IPS-18c (cell line): ENCODE data around the gene C1orf185.
"Not testable (repeated sequence)": the region's sequence is repeated elsewhere in the genome, so short reads cannot be mapped to it uniquely, and the experiment has no call there.

Source experiments
- H3K4me3 ChIP-seq: 2 replicates; pipeline ENCODE4 v1.7.0; 2013; ENCODE audit warnings: low read depth, mild to moderate bottlenecking, low read length, moderate library complexity; ENCODE audit not compliant: insufficient read depth
- H3K9me3 ChIP-seq: one replicate; pipeline ENCODE4 v1.6.1; 2013; ENCODE audit warnings: mild to moderate bottlenecking, low read length, moderate library complexity; ENCODE audit not compliant: control insufficient read depth, insufficient read depth

Gene C1orf185

DNA sequence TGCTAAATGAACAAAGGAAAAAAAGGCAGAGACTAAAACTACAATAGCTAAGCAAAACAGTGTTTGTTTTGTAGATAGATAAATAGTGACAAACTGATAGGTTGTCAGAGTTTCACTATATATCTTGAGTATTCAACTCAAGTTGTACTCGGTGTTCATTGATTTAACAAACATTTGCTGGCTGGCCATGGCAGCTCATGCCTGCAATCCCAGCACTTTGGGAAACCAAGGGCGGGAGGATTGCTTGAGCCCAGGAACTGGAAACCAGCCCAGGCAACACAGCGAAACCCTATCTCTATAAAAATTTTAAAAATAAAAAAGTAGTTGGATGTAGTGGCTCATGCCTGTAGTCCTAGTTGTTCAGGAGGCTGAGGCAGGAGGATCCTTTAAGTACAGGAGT is 17.3 kb downstream of the C1orf185 start:
- H3K4me3 ChIP-seq: no peak overlapping the region
- H3K9me3 ChIP-seq: no peaks in the 10 kb centered on the region

DNA sequence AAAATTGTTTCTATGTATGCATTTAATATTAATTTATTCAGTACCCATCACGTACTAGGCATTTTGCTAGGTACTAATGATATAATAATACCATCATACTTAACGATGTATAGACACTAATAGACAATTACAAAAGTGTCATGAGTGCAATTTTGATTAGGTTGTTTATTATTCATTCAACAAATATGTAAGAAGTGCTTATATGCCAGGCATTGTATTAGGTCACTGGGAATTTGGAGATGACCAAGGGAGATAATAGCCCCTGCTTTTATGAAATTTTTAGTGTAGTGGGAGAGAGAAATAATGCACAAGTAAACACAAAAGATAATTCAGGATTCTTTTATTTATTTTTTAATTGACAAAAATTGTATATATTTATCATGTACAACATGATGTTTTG is 18.6 kb downstream of the C1orf185 start:
- H3K9me3 ChIP-seq: no peaks in the 10 kb centered on the region
- no peak overlapping the region for H3K4me3 ChIP-seq

DNA sequence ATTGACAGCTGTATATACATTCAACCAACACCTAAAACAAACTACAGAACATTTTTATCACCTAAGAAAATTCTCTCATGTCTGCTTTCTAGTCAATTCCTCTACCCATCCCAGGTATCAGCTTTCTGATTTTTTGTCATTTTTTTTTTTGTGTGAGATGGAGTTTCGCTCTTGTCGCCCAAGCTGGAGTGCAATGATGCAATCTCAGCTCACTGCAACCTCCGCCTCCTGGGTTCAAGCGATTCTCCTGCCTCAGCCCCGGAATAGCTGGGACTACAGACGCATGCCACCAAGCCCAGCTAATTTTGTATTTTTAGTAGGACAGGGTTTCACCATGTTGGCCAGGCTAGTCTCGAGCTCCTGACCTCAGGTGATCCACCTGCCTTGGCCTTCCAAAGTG is 25.1 kb downstream of the C1orf185 start:
- H3K4me3 ChIP-seq, H3K9me3 ChIP-seq: not testable (repeated sequence)

DNA sequence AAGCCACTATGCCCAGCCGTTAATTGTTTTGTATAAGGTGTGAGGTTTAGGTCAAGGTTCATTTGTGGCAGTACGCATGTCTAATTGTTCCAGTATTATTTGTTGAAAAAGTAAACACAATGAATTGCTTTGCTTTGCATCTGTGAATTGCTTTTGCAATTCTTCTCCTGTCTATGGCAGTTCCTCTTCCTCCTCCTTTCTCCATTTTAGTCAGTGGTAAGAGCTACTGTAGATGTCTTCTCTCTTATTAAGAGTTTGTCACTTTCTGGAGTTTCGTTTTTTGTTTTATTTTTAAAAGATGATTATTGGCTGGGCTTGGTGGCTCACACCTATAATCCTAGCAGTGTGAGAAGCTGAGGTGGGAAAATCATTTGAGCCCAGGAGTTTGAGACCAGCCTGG is 29.2 kb downstream of the C1orf185 start:
- Histone ChIP-seq H3K9me3 (peaks cover 2% of the 10 kb centered on the region), H3K4me3 (no peak overlapping the region)

DNA sequence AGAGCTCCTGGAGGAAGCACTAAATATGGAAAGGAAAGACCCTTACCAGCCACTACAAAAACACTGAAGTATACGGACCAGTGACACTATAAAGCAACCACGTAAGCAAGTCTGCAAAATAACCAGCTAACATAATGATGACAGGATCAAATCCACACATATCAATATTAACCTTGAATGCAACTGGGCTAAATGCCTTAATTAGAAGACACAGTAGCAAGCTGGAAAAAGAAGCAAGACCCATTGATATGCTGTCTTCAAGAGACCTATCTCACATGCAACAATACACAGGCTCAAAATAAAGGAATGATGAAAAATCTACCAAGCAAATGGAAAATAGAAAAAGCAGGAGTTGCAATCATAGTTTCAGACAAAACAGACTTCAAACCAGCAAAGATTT is 31.0 kb downstream of the C1orf185 start:
- Histone ChIP-seq H3K4me3 (no peak overlapping the region), H3K9me3 (peaks cover 2% of the 10 kb centered on the region)

DNA sequence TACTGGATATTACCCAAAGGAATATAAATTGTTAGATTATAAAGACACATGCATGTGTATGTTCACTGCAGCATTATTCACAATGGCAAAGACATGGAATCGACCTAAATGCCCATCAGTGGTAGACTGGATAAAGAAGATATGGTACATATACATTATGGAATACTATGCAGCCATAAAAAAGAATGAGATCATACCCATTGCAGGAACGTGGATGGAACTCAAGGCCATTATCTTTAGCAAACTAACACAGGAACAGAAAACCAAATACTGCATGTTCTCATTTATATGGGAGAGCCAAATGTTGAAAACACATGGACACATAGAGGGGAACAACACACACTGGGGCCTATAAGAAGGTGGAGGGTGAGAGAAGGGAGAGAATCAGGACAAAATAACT is 35.7 kb downstream of the C1orf185 start:
- H3K9me3 ChIP-seq, H3K4me3 ChIP-seq: not testable (repeated sequence)

DNA sequence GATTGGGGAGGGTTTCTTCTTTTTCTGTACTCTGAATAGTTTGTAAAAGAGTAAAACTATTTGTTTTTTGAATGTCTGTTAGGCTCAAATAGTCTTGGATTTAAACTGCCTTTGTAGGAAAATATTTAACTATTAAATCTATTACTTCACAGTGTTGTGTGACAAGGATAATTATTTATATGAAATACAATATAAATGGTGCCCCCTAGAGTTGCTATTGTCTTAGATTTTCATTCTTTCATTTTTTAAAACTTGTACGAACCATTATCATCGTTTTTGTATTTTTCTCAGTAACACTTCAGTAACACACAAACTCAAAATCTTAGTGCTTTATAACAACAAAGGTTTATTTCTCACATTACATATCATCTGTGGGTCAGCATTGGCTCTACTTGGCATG is 37.4 kb downstream of the C1orf185 start:
- Histone ChIP-seq H3K4me3 (no peak overlapping the region), H3K9me3 (no peaks in the 10 kb centered on the region)

DNA sequence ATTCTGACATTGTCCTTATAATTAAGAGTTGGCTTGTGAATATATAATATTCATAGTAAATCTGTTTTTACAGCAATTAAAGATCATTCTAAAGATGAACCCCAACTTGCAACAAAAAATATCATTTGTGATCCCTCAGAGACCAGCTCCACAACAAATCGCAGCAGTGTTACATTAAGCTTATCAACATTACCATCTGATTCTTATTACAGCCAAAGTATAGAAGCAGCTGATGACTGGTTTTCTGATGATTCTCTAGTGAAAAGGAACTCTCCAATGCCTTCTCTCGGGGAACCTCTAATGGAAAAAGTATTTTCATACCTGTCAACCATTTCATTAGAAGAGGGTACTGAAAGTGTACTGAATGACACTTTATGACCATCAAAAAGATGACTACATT is 45.4 kb downstream of the C1orf185 start:
- peaks cover 2% of the 10 kb centered on the region for H3K9me3 ChIP-seq
- H3K4me3 ChIP-seq: no peak overlapping the region

DNA sequence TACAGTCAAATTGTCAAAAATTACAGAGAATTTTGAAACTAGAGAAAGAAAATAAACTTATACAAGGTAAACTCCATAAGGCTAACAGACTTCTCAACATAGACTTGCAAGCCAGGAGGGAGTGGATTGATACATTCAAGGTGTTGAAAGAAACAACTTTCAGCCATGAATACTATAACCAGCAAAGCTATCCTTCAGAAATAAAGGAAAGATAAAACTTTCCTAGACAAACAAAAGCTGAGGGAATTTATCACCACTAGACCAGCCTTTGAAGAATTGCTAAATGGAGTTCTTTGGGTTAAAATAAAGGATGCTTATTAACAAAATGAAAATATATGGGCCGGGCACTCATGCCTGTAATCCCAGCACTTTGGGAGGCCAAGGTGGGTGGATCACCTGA is 52.7 kb downstream of the C1orf185 start:
- H3K4me3 ChIP-seq: no peak overlapping the region
- H3K9me3 ChIP-seq: no peaks in the 10 kb centered on the region

DNA sequence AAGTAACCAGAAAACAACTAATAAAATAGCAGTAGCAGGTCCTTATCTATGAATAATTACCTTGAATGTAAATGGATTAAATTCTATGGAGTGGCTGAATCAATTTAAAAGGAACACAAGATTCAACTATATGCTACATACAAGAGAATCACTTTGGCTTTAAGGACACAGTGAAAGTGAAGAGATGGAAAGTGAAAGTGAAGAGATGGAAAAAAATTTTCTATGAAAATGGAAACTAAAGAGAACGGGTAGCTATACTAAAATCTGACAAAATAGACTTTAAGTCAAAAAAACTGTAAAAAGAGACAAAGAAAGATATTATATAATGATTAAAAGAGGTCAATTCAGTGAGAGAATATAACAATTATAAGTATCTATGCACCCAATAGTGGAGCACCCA is 54.7 kb downstream of the C1orf185 start:
- Histone ChIP-seq H3K4me3 (no peak overlapping the region), H3K9me3 (no peaks in the 10 kb centered on the region)

DNA sequence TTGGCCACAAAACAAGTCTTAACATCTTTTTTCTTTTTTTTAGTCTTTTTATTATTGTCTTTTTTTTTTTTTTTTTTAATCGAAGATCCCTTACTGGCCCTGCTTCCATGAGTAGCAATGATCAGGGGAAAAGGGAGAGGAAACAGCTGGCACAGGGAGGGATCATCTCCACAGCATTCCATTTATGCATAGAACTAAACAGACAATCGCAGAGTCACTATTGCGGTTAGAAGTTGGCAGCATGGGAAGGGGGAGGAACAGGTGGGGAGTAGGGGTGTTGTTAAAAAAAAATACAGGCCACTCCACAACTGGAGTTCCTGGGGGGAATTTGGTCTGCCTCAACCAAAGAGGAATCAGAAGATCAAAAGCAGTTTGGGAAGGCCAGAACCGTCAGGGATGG is 55.4 kb downstream of the C1orf185 start:
- no peaks in the 10 kb centered on the region for H3K9me3 ChIP-seq
- H3K4me3 ChIP-seq: no peak overlapping the region

DNA sequence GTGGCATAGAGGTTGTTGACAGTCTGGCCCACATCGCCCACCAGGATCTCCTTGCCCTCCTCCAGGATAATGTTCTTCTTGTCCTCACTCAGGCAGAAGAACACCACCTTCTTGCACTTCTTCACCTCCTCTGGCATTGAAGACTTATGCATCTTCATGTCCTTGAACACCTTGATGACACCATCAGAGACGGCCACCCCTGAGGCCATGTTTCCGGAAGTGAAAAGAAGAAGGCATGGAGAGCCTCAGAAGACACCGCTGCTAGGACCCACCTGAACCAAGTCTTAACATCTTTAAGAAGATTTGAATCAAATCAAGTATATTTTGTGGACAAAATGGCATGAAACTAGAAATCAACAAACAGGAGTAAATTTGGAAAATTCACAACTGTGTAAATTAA is 56.2 kb downstream of the C1orf185 start:
- no peaks in the 10 kb centered on the region for H3K9me3 ChIP-seq
- H3K4me3 ChIP-seq: no peak overlapping the region

DNA sequence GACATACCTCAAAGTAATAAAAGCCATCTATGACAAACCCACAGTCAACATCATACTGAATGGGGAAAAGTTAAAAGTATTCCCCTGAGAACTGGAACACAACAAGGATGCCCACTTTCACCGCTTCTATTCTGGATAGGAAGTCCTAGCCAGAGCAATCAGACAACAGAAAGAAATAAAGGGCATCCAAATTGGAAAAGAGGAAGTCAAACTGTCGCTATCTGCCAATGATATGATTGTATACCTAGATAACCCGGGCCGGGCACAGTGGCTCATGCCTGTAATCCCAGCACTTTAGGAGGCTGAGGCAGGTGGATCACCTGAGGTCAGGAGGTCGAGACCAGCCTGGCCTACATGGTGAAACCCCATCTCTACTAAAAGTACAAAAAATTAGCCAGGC is 60.5 kb downstream of the C1orf185 start:
- H3K9me3 ChIP-seq, H3K4me3 ChIP-seq: not testable (repeated sequence)

DNA sequence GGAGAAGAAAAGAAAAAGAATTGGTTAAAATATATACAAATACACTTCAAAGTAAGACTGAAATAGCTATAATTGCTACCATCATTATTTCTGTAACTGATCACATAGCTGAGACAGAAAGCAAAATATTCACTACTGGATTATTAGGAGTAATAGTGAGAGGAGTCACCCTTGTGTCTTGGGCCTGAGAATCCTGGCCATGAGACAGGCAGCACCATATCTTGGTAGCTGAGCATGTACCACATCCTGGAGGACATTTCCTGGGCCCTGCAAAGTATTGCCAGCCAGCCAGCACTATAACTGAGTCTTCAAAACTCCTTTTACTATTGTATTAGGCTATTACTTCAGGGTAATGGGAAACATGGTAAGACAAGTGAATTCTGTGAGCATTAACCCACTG is 63.5 kb downstream of the C1orf185 start:
- no peak overlapping the region for H3K4me3 ChIP-seq
- H3K9me3 ChIP-seq: no peaks in the 10 kb centered on the region

DNA sequence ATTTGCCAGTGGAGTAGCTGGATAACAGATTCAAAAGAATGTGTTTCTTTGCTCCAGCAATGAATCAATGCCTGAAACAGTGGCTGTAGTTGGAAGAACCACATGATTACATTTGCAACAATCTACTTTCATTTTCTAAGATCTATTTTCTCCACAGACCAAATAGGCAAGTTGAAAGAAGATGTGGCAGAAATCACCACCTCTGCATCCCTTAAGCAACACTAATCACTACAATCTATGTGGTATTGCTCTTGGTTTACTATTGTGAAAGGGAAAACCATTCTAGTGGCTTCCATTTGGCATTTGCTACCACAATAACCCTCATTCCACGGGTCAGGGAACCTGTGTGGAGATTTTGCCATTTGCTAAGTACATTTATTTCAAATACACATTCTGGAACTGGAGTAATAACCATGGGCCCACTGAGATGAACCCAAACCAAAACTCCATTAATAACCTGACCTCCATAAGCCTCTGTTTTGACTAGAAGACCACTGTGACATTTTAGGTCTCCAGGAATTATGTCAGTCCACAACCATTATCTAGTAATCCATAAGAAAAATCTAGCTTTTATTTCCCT is 66.3 kb downstream of the C1orf185 start:
- H3K4me3 ChIP-seq: no peak overlapping the region
- no peaks in the 10 kb centered on the region for H3K9me3 ChIP-seq

DNA sequence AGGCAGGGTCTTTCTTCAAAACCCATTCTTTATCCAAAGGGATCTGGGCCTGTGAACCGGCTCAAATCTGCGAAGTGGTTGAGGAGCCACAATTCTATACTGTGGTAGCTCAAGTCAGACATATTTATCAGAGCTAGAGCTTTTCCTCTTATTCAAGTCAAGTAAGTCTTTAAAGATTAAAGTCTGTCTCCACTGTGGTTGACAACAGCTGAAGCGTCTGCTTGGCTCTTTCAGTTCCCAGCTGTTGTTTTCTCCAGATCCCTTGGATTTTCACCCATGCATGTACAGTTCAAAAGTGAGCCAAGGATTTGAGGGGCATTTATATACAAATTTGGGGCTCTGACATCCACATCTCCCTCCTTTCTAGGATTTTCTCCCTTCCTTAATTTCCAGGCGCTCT is 66.9 kb downstream of the C1orf185 start:
- H3K4me3 ChIP-seq: no peak overlapping the region

DNA sequence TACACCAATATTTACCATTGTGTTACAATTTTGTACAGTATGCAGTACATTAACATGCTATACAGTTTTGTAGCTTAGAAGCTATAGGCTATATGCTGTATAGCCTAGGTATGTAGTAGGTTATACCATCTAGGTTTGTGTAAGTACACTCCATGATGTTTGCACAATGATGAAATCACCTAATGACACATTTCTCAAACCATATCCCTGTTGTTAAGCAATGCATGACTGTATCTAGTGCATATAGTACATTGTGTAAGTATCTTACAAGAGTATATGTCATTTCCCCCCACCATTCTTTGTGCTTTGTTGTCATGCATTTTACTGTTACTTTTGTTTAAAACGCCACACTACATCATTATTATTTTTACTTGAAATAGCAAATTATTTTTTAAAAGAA is 68.3 kb downstream of the C1orf185 start:
- no peaks in the 10 kb centered on the region for H3K9me3 ChIP-seq
- no peak overlapping the region for H3K4me3 ChIP-seq

More for the DNA sequence above, 66.9 kb downstream of the C1orf185 start:
- no peaks in the 10 kb centered on the region for H3K9me3 ChIP-seq

DNA sequence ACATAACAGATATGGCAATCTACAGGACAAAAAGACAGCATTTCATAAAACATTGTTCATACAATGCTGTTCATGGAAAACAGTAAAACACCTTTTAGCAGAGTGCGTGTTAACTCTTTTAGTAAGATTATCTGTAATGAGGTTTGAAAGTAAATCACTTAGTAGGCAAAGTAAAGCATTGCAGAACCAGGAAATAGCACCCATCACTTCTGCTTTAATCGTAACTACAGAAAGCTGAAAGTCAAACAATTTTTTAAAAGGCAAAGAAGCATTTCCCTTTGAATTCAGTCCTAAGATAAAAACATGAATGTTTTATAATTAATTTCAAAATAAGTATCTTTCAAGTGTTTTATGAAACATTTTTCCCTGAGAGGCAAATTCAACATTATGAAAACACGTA is 70.8 kb downstream of the C1orf185 start:
- Histone ChIP-seq H3K4me3 (no peak overlapping the region), H3K9me3 (no peaks in the 10 kb centered on the region)

DNA sequence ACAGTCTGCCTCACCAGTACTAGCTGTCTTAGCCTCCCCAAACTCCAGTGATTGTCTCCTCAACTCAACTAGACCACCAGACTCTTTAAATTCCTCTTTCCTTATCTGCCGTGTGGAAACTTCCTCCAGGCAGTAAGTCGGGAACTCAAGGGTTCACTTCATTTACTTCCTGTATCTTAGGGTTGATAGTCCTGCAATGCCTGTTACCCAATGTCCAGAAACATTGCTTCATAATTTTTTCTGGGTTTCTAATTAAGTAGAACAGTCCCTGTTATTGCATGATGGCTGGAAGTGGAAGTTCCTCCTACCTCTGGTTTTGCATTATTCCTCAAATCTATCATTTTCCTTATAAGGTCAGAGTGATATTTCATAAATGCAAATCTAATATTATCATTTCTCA is 73.2 kb downstream of the C1orf185 start:
- Histone ChIP-seq H3K9me3 (no peaks in the 10 kb centered on the region), H3K4me3 (no peak overlapping the region)
